NCI-H446 treated with DMSO at 0.1 percent for 48 hours (cell line): Measurements from ENCODE around the gene ILKAP.

ENCODE experiments used
- DNase-seq: peaks from one replicate; lab custom pipeline; 2025; lab: John Stamatoyannopoulos, UW

Gene ILKAP

DNA sequence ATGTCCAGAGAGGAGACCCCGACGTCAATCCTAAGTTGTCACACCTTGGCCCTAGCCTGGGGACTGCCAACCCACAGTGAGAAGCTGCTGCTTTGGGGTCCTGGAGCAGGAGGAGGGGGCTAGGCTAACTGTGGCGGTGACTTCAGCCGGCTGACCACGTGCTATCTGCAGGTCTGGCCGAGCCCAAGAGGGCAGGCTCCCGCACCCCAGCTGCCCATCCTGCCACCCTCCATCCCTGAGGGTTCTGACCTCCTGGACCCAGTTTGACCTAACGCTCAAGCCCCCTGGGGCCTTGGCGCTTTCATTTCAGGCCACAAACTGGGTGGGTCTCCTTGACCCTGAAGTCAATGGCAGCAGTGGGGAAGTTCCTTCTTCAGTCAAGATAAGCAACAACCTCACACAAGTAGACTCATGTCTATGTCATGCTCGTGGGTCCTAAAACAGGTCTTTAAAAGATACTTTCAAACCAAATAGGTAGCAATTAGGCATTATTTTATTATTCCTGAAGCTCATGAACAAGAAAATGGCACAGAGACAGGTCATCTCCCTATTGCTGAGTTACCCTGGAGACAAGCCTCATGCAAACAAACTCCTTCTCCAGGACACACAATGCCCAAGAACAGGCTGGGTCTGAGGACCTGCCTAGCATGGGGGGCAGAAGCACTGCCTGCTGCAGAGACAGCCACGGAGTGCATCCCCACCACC lies 34.1 kb upstream of the ILKAP start:
- no peak for DNase-seq

DNA sequence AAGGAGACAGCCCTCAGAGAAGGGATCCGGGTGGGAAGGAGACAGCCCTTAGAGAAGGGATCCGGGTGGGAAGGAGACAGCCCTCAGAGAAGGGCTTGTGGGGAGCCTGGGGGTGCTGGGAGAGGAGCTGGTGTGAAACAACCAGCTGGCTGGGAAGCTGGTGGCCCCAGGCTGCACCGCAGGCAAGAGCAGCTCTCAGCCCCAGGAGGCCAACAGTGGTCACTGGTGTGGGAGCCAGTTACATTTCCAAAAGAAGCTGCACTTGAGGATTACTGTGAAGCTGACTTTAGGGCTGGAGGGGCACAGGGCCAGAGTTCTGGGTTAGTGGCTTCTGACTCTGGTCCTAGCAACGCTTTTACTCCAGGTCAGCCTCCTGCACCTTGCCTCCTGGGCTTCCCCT lies 33.1 kb upstream of the ILKAP start:
- DNase-seq, result no peak

DNA sequence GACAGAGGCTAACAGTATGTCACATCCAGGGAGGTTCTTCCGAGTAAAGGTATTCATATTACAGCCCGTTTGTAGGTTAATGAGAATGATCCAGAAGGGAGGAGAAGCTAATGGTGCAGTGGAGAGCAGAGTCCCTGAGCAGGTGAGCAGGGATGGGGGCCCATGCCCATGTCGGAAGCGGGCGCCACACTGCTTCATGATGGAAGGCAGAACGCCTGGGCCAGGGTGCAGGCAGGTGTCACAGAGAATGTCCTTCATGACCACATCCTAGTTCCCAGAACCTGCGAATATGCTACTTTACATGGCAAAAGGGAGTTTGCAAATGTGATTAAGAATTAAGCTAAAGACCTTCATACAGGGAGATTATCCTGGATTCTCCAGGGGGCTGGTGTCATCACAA lies 32.4 kb upstream of the ILKAP start:
- no peak for DNase-seq

DNA sequence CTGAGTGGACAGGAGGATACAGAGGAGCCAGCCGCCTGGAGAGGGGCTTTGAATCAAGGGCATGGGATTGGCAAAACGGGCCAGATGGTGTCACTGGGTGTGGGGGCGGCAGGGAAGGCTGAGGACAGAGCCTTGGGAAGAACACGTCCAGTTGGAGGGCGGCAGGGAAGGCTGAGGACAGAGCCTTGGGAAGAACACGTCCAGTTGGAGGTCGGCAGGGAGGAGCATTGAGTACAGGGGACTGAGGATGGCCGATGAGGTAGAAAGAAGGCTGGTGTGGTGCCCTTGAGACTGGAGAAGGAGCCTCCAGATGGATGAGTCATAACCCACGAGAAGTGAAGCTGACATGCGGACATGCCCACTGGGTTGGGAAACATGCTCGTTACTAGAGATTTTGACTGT lies 31.8 kb upstream of the ILKAP start:
- no peak for DNase-seq

DNA sequence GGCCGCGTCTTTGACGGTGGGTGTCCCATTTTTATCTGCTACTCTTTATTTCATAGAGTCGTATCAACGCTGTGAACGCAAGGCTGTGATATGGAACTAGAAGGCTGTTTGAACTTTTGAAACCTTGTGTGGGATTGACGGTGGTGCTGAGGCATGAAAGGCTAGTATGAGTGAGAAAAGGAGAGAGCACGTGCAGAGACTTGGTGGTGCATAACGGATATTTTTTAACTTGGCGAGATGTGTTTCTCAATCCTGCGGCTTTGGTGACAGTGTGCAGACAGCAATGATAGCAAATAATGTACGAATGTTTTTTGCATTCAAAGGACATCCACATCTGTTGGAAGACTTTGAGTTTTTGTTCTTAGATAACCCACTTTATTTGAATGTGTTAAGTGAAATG lies 30.1 kb upstream of the ILKAP start:
- no peak for DNase-seq

DNA sequence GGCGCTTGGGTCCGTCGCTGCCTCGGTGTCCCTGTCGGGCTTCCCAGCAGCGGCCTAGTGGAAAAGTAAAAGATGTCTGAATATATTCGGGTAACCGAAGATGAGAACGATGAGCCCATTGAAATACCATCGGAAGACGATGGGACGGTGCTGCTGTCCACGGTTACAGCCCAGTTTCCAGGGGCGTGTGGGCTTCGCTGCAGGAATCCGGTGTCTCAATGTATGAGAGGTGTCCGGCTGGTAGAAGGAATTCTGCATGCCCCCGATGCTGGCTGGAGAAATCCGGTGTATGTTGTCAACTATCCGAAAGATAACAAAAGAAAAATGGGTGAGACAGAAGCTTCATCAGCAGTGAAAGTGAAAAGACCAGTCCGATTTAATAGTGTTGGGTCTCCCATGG lies 28.3 kb upstream of the ILKAP start:
- DNase-seq, result no peak

DNA sequence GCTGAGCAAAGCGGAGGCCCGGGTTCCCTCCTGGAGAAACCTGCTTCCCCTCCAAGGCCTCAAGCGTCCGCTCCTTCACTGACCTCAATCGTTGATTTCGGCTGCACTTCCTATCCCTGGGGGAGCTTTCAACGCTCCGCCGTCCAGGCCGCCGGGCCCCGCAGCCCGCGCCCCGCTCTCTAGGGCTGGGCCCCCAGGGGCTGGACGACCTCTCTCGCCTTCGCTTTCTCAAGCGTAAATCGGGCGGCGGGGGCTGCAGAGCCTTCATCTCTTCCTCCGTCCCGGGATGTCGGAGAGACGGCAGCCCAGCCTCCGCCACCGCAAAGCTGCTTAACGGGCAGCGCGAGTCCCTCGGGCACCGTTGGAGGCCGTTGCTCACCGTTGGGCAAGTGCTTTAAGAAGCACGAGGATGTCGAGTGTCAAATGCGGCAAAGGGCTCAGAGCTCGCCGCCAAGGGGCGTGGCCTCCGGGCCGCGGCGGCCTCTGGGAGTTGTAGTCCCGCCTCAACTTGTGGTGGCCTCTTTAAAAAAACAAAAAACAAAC lies 27.8 kb upstream of the ILKAP start:
- no peak for DNase-seq

DNA sequence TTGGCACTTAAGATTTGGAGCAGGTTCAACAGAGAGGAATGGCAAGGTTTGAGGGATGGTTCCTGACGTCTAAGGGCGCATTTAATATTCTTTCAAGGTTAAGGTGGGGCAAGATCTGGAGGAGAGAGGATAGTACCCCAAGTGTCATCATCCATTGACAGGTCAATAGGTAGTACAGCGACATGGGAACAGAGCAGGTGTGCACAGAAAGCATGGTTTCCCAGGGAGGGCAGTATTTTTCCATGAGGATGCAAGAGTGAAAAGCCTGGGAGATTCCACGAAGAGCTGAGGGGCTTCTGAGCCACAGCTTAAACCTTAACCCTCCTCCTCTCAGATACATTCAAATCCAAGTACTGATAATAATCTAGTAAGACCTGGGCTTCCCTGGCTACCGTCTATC lies 27.2 kb upstream of the ILKAP start:
- no peak for DNase-seq

DNA sequence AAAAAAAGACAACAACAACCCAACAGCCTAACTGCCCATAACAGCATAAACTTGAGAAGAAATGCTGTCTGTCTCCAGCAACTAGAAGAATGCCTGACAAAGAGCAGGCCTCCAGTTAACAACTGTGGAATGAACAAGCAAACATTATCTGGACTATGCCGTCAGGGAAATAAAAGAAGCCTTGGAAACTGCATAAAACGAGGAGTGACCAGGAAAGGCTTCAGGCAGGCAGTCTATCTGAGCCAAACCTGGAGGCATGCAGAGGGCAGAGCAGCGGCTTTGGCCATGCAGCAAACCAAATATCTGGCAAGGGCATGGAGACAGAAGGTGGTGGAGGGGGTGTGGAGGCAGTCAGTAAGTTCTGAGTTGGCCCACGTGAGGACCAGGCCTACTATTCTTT lies 25.2 kb upstream of the ILKAP start:
- DNase-seq, result no peak

DNA sequence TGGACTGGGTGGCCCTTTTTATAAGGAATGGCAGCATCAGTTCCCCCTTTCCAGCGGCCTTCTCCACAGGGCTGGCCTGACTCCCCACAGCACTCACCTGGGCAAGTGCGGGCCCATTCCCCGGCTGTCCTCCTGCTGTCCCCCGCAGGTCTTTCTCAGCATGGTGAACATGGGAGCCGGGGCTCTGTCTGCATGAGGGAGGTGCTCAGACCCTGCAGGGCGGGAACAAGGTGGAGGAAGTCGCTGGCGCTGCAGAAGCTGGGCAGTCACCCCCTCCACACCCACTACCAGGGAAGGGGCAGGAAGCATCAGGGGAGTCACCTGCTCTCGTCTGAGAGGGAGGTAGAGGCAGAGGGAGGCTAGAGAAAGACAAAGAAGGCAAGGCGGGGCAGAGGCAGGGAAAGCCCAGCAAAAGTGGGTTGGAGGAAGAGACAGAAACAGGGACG lies 24.1 kb upstream of the ILKAP start:
- DNase-seq, result no peak

DNA sequence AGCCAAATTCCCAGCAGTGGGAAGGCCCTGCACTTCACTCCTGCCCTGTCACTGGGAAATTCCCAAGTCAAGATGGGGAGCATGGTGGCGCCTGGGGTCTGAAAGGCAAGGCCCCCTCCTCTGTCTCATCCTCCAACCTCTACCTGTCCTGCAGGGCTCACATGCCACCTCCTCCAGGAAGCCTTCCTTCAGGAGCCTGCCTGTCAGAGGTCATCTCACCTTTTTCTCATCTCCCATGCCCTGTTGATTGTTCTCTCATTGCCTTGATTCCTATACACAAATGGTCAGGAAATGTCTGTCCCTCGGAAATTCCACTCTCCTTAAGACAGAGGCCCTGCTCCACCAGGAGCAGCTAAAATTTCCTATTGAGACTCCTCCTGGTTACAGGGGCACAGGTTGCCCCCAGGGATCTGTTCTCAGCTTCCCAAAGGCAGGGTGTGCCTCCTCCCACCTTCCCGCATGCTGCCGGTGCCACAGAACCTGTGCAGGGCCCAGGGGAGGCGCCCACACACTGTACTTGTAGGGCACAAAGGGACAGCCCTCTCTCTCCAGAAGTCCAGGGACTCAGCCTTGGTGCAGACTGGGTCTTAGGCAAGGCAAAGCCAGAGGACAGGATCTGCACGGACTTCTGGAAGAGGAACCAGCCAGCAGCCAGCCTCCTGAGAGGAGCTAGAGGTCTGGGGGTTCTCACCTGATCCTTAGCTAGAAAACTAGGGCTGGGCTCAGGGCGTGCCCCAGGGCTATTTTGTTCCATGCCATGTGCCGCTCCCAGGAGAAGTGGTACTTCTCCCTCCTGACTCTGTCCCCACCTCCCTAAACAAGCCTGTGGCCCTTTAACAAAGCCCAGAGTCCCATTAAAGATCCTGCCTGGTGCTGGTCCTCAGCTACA lies 23.4 kb upstream of the ILKAP start:
- no peak for DNase-seq

DNA sequence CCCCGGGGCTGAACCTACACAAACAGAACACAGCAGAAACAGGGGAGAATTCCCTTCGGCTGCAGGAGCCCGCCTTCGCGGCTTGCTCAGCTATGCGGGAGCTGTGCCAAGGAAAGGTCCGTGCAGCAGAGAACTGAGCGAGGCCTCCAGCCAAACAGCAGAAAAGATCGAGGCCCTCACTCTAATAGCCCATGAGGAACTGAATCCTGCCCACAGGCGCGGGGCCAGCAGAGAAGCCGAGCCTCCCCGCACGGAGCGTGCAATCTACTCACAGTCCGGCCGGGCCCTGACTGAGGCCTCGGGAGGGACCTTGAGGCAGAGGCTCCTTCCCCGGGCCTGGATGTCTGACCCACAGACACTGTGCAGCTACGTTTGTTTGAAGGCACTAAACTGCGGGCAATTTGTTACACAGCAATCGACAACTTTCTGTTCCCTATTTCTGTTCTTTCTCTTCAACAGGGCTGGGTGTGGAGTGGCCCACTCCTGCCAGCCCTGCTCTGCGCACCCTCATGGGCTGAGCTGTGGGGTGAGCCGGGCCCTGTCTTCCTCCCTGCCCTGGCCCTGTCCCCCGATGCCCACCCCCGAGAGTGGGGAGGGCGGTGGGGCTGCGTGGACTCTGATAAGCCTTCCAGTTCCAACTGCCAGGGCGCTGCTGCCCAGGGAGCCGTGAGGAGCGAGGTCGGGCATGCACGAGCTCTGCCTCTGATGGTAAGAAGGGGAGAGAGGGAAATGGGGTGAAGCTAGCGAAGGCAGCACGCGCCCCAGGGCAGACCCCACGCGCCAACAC lies 22.6 kb upstream of the ILKAP start:
- DNase-seq, result no peak

DNA sequence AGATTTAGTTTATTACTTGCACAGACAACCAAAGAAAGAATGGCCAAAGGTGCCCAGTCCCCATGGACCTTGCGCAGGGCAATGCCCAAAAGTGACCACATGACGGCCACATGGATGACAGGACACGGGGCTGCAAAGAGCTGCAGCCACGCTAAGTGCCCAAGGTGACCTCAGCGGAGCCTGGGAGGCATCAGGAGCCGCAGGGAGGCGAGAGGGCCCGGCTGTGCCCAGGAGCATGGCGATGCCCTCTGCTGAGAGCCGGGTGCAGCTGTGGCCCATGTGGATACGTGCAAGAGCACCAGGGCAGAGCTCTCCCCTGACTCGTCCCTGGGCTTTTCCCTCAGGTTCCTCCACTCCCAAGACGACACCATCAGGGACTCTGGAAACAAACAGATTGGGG lies 21.6 kb upstream of the ILKAP start:
- DNase-seq, result no peak

DNA sequence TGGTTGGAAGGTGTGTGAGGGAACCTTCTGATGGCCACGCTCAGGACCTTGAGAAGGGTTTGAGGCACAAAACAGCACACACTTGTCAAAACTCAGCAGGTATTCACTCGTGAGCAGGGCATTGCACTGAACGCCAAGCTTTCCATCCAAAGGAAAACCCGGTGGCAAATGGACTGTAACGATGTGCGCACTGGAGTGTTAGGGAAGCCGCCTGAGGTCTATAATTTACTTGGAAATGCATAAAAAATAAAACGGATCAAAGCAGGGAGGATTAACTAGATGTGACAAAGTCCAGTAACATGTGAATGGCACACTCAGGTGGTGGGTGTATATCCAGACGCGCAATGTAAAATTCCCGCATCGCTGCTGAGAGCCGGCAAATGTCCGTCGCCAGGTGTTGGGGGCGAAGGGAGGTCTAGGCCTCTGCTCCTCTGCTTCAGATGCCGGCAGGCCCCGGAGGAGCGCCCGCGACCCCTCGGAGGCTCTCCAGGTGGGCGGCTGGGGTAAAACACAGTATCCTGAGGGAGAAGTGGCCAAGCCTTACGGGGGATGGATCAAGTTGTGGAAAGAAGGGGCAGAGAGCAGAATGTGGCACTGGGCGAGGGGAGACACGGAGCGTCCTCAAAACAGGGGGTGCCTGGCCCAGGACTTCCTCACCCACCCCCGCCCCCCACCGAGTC lies 21.0 kb upstream of the ILKAP start:
- DNase-seq, result no peak

DNA sequence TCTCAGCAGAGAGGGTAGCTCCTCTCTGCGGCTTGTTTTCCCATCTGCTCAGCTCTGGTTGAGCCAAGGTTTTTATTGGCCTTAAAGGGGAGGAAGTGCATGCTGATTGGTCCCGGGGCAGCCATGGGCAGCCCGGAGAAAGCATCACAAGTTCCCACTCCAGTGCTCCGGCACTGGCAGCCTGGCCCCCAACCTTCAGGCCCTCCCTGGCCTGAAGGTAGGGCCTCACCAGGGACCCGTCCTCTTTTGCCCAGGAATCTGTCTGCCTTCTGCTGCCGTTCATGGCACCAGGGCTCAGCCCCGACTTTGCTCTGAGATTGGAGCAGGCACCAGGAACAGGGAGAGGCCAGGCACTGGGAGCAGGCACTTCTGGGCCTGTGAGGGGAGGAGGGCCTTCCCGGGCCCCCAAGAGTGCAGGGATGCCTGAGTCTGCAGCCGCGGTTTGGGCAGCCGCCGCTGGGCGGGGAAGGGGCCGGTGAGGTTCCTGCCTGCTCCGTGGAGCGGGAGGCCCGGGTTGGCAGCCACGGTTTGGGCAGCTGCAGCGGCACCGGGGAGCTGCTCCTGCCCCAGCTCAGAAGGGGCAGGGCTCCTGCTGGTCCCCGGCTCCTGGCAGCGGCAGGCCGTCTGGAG lies 17.5 kb upstream of the ILKAP start:
- DNase-seq, result no peak

DNA sequence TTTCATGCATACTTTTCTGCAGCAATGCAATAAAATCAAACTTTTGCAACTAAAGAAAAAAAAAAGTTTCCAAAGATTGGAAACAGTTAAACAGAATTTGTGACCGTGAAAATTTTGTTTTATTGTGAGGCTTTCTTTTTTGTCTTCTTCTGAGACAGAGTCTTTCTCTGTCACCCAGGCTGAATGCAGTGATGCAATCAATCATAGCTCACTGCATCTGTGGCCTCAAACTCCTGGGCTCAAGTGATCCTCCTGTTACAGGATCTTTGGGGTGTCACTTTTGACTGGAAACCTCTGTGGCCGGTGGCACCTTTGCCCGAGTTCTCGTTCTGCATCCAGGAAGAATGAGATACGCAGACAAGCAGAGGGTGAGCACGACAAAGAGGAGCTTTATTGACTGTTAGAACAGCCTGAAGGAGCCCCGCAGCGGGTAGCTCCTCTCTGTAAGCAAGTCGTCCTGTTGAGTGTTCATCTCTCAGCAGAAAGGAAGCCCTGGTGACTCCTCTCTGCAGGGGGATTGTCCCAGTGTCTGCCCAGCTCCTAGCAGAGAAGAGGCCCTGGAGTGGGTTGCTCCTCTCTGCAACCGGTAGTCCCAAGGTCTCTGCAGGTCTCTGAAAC lies 16.9 kb upstream of the ILKAP start:
- no peak for DNase-seq

DNA sequence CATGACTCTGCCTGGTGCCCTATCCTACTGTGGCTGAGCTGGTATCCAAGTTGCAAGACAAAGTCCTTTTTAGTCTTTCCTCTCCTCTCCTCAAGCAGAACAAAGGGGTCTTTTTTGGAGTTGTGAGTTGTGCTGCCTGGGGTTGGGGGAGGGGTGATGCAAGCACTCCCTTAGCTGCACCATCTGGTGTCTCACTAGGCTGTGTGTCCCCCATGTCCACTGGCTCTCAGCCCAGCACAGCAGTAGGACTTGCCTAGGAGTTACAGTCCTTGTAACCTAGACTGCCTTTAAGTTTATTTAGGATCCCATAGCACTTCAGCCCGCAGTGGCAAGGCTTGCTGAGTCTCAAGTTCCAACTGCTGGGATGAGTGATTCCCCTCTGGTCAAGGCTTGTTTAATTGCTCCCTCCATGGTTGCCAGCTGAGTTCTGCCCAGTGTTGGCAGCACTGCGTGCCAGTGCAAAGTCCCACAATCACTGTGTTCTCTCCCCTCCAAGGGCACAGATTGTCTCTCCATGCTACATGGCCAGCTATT lies 13.2 kb upstream of the ILKAP start:
- DNase-seq, result peak; percentile 85

DNA sequence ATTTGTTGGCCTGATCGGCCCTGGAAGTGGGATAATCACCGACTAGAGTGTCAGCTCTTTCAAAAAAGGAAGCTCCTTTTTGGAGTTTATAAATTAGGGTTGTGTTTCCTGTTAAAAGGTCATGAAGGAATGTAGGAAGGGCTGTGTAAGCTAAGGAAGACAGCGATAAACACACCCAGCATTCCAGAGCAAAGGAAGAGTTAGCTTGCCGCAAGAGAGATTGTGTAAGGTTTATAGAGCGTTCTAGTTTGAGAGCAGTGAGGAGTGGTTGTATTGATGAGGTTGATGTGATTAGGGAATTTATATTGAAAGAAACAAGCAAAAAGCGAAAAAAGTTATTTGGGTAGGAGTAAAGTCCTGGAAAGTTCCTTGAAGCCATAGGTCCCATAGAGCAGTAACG lies 3.5 kb upstream of the ILKAP start:
- no peak for DNase-seq

DNA sequence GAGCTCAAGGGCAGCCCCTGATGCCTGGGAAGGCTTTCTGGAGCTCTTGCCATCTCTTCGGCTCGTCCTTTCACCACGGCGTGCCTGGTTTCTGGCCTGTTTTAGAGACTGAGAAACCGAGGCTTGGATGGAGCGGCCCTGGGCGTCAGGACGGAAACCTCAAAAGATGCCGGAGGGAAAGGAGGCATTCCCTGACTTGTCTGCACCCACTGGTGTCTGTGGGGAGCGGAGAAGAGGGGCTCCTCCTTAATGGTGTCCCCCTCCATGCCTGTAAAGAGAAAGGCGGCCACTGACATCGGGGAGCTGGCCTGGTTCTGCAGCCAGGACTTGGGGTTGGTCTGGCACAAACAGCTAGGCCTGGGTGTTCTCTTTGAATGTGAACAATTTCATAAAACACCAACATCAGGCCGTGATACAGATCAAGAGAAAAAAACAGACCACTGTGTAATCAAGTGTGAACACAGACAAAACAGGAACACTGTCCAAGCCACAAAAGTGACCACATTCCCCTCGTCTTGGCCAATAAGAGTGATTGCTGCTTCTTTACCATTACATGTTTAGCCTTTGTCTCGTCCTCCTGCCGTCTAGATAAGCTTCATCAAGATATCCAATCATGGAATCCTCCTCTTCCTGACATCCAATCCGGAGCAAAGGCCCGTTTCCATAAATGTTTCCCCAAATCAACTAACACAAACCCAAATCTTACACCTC lies 633 bp upstream of the ILKAP start:
- DNase-seq, result no peak
